ENCODE data around the gene KTN1.

The KTN1 gene

GRCh38 chr14:55610713-55611370 lies 30.8 kb downstream of the KTN1 start:
- DNase-seq = no peak

- DNase-seq = no peak
Observed at GRCh38 chr14:55611859-55612258, 31.9 kb downstream of the KTN1 start.

GRCh38 chr14:55614304-55614703 lies 34.3 kb downstream of the KTN1 start:
- no peak for DNase-seq

GRCh38 chr14:55620277-55620676 lies 40.3 kb downstream of the KTN1 start:
- DNase-seq = no peak

DNA sequence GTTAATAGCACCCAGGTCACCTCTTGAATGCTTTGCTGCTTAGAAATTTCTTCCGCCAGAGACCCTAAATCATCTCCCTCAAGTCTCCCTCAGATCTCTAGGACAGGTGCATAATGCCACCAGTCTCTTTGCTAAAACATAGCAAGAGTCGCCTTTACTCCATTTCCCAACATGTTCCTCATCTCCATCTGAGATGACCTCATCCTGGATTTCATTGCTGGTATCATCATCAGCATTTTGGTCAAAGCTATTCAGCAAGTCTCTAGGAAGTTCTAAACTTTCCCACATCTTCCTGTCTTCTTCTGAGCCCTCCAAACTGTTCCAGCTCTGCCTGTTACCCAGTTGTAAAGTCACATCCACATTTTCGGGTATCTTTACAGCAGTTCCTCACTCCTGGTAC lies 41.0 kb downstream of the KTN1 start:
- no peak for DNase-seq

GRCh38 chr14:55621391-55621790 lies 41.4 kb downstream of the KTN1 start:
- DNase-seq = no peak

- DNase-seq = no peak
Observed at GRCh38 chr14:55624913-55625312, 44.9 kb downstream of the KTN1 start.

GRCh38 chr14:55625481-55625880 lies 45.5 kb downstream of the KTN1 start:
- no peak for DNase-seq

DNA sequence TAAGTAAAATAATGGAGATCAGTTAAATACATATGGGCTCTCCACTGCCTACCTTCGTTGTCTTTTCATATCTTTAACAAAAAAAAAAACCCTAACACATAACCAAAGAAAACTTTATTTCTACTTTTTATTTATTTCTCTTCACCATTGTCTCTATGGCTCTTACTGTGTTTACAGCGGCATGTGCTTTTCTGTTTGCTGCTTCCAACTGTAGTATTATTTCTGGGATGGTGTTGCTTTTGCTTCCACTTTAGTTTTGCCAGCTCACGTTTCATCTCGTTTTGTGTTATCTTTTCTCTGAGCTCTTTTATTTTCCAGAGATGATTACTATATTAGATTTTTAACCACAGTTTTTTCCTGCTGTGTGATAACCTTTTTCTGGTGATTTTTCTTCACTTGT lies 46.1 kb downstream of the KTN1 start:
- DNase-seq = no peak

DNA sequence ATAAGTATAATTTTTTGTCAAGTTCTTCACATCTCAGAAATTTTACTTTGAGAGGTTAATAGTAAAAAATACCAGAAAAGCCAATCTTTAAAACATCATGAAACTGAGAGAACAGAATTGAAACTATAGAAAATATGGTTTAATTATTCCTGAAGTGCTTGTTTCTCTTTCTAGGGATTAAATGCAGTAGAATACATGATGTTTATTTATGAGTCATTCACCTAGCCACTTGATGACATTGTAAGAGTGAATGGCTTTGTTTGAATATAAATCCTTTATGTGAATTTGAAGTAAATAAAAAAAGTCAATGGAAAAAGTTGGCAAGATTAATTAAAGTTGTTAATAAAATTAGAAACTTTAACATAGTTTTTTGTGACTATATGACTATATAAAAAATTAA lies 48.4 kb downstream of the KTN1 start:
- no peak for DNase-seq

DNA sequence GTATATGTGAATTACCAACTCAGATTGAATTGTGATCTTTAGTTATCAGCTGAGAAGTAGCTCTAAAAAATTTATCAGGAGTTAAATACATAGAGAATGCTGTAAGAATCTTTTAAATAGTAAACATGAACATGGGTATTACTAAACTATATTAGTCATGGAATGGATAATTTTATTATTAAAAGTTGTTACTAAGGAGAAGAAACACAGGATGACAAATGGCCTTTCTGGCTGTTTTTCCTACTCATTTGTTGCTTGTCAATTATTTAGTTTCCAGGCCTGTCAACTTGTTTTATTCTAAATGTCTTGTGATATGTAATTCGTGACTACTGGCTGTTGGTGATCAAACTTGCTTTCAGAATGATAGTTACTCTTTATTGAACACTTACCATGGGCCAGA lies 58.7 kb downstream of the KTN1 start:
- DNase-seq = no peak

GRCh38 chr14:55641290-55641689 lies 61.3 kb downstream of the KTN1 start:
- no peak for DNase-seq

DNA sequence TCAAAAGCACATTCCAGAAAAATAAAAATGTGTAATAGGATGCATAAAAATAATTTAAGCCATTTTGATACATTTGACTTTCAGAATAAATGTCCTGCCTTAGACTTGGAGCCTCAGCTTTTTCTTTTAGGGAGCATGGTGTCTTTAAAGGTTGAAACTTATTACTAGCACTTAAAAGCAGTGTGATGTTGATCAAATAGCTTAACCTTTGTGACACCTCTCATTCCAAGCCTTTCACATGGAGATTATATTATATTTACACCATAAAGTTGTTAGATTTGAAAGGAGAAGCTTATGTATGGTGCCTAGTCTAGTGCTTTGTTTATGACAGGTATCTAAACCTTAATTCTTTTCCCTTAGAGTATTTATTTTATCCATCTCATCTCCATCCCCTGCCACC lies 61.9 kb downstream of the KTN1 start:
- no peak for DNase-seq

GRCh38 chr14:55645145-55645544 lies 65.1 kb downstream of the KTN1 start:
- no peak for DNase-seq

- DNase-seq = no peak
Observed at GRCh38 chr14:55645845-55646832, 66.1 kb downstream of the KTN1 start.

GRCh38 chr14:55650992-55651391 lies 71.0 kb downstream of the KTN1 start:
- DNase-seq = no peak

DNA sequence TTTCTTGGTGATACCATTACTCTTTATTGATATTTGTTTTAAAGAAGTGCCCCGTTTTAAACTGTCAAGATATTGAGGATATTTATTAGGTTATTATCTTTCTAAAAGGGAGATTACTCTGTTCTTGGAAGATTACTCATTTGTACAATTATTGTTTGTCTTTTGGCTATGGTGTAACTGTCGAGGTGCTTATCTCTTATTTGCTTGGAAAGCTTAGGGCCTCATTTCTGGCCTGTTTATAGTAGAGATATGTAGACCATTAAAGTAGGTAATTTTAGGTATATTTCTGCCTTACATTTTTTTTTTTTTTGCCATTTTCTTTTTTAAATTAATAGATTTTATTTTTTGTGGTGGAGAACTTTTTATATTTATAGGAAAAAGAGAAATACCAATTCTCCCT lies 74.2 kb downstream of the KTN1 start:
- DNase-seq = no peak

- DNase-seq = no peak
Observed at GRCh38 chr14:55661029-55661428, 81.0 kb downstream of the KTN1 start.

- no peak for DNase-seq
Observed at GRCh38 chr14:55662752-55663151, 82.7 kb downstream of the KTN1 start.

DNA sequence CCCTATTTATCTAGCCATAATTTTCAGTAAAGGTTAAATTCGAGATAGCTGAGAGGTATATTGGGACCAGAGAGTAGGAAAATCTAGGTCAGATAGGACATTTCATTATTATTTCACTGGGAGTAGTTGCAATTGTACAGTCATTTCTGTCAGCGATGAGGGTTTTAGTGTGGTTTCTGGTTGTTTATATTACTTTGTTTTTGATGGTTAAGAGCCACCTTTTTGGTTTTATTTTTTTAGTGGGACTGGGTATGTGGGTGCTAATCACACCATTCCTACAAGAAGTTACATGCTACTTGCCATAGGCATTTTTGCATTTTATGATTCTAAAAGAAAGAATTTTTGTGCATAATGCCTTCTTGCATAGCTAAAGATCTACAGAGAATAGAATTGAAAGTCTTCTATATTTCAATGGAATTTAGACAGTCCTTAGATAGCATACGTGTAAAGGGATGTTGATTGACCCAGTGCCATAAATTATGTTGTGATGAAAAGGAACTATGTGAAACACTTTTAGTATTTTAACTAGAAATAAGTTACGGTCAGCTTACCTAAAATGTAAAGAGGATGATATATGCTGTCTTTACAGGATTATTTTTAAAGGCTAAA lies 85.2 kb downstream of the KTN1 start:
- DNase-seq = no peak

GRCh38 chr14:55667801-55668200 lies 87.8 kb downstream of the KTN1 start:
- DNase-seq = no peak

DNA sequence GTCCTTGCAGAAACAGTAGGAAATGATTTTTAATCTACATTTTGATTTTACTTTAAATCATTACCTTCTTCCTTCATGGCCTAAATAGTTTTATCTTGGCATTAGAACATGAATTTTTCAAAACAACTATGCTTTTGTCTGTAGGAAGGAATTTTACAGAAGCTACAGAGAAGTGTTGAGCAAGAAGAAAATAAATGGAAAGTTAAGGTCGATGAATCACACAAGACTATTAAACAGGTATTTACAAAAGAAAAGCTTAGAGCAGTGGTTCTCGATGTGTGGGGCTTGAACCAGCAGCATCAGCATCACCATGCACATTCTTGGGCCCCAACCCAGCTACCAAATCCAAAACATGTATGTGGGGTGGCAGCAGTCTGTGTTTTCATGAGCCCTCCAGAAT lies 91.6 kb downstream of the KTN1 start:
- DNase-seq = no peak

- DNase-seq = no peak
Observed at GRCh38 chr14:55673048-55673447, 93.0 kb downstream of the KTN1 start.

- no peak for DNase-seq
Observed at GRCh38 chr14:55681096-55681495, 101.1 kb downstream of the KTN1 start.

Data from stimulated activated naive CD4-positive, alpha-beta T cell (primary cell).